Lower lobe of right lung (tissue), 2 donors: ENCODE measurements around the gene HEATR5A. TPM values are rescaled to one million over a fixed set of nuclear protein-coding genes. Genes with fewer than 3 reads are reported as not detected.

Experiments
- ATAC-seq, 2 donors: fragments of 200-7000 bp; cut with Tn5 transposase; one replicate each; pipeline ENCODE4 v1.9.1; 2020 to 2022; ENCODE audit warnings: mild to moderate bottlenecking in 2 of 2, moderate library complexity in 2 of 2
- DNase-seq: peaks from one replicate; pipeline ENCODE4 v3.0.0-alpha.2; 2020
- H3K27ac ChIP-seq: fragments of 200-600 bp; one replicate; pipeline ENCODE4 v1.8.0; 2022
- H3K27me3 ChIP-seq: fragments of 200-600 bp; one replicate; pipeline ENCODE4 v1.8.0; 2022; ENCODE audit warnings: low read depth
- H3K36me3 ChIP-seq: fragments of 200-600 bp; one replicate; pipeline ENCODE4 v1.8.0; 2022; ENCODE audit warnings: mild to moderate bottlenecking
- H3K4me1 ChIP-seq: fragments of 200-600 bp; one replicate; pipeline ENCODE4 v1.8.0; 2022
- H3K4me3 ChIP-seq: fragments of 200-600 bp; one replicate; pipeline ENCODE4 v1.8.0; 2022; ENCODE audit warnings: mild to moderate bottlenecking
- H3K9me3 ChIP-seq: fragments of 200-600 bp; one replicate; pipeline ENCODE4 v1.8.0; 2022
- intact Hi-C: fragments of 100-400 bp; cut with DNase I; formaldehyde crosslinking; loops from one replicate; pipeline ENCODE4 v1.11.0; 2022
- total RNA-seq: library from RNA; stranded (reverse); fragmentation: NEBNext Ultra II Directional; extraction: Animal tissue kit (Norgen Biotek cat#: 25700); gene quantifications from one replicate; pipeline ENCODE4 v1.2.1, GENCODE V29; 2021
- TF ChIP-seq, protein P1 (sequence below): fragments of 200-600 bp; IDR thresholded peaks from one replicate; pipeline ENCODE4 v1.8.0; 2022; ENCODE audit warnings: antibody characterized with exemption, mild to moderate bottlenecking
- donor health status: DM: no; HTN: yes; CAD: no; lungs with severe emphysema.

HEATR5A gene
- total RNA-seq, 1 donor from 2014 or later = 41.6 TPM

DNA sequence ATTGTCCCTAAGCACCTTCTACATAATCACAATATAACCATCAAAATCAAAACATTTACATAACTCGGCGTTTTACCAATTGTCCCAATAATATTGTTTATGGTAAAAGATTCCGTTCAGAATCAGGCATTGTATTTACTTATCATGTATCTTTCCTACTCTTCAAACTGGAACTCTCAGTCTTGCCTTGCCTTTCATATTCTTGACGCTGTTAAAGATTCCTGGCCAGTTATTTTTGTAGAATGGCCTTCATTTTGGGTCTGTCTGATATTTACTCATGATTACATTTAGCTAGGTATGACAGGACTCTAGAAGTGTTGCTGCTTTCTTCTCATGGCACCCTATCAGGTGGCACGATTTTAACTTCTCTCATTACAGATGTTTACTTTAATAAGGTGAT, 850 bp upstream of the HEATR5A start:
- ATAC-seq (no peak), DNase-seq (no peak)
- Histone ChIP-seq H3K4me1 (peaks cover 34% of the 10 kb centered on the region), H3K27ac (no peak overlapping the region), H3K4me3 (no peak overlapping the region), H3K36me3 (no peaks in the 10 kb centered on the region), H3K27me3 (no peaks in the 10 kb centered on the region), H3K9me3 (no peaks in the 10 kb centered on the region)
- TF ChIP-seq, protein P1, sequence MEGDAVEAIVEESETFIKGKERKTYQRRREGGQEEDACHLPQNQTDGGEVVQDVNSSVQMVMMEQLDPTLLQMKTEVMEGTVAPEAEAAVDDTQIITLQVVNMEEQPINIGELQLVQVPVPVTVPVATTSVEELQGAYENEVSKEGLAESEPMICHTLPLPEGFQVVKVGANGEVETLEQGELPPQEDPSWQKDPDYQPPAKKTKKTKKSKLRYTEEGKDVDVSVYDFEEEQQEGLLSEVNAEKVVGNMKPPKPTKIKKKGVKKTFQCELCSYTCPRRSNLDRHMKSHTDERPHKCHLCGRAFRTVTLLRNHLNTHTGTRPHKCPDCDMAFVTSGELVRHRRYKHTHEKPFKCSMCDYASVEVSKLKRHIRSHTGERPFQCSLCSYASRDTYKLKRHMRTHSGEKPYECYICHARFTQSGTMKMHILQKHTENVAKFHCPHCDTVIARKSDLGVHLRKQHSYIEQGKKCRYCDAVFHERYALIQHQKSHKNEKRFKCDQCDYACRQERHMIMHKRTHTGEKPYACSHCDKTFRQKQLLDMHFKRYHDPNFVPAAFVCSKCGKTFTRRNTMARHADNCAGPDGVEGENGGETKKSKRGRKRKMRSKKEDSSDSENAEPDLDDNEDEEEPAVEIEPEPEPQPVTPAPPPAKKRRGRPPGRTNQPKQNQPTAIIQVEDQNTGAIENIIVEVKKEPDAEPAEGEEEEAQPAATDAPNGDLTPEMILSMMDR = no peak
- intact Hi-C loops = no loop called here

GRCh38 chr14:31419967-31420318, 407 bp downstream of the HEATR5A start:
- H3K27me3 ChIP-seq = no peaks in the 10 kb centered on the region
- peak; percentile 92 to 94 for ATAC-seq
- peak overlapping the region; percentile 90 for H3K27ac ChIP-seq
- H3K36me3 ChIP-seq = no peaks in the 10 kb centered on the region
- TF ChIP-seq, protein P1 = no peak
- peak overlapping the region; percentile 96 for H3K4me3 ChIP-seq
- intact Hi-C loops = no loop called here
- peaks cover 35% of the 10 kb centered on the region for H3K4me1 ChIP-seq
- no peaks in the 10 kb centered on the region for H3K9me3 ChIP-seq
- peak; percentile 89 for DNase-seq

DNA sequence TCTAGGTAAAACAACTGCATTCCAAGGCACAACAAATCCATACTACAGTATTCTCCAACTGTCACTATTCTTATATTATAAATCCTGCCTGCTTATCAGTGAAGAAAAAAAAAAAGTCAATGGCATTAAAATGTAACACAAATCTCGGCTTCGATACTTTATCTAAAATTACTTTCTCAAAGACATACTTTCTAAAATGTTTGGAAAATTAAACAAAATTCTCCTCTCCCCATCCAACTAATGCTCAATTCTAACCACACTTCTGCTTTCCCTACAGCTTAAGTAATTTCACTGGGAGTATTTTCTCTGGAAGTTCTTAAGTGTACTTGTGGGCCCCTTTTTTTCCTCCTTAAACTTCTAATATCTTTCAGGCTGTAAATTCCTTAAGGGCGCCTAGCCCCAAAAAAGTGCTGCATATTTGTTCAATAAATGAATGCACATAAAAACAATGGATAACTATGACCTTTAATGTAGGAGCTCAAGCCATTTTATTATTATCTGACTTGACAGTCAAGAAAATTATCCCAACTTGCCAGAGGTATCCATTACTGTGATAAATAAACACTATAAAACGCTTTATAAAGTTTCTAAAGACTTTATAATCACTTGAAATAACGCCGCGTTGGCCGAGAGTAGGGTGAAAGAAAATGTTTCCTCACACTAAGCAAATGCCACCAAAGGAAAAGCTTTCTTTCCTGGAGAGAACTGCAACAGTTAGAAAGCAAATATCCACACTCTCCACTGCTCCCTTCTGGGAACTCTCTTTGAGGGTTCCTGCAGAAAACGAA, 977 bp downstream of the HEATR5A start:
- intact Hi-C loops = no loop called here
- no peak for ATAC-seq
- Histone ChIP-seq H3K4me3 (peak overlapping the region; percentile 96), H3K27me3 (no peaks in the 10 kb centered on the region), H3K4me1 (peaks cover 41% of the 10 kb centered on the region), H3K36me3 (no peaks in the 10 kb centered on the region), H3K27ac (peak overlapping the region; percentile 90), H3K9me3 (no peaks in the 10 kb centered on the region)
- TF ChIP-seq, protein P1 = no peak
- no peak for DNase-seq

GRCh38 chr14:31418440-31418839, 1.9 kb downstream of the HEATR5A start:
- Histone ChIP-seq H3K4me3 (no peak overlapping the region), H3K9me3 (no peaks in the 10 kb centered on the region), H3K36me3 (no peaks in the 10 kb centered on the region), H3K4me1 (peaks cover 49% of the 10 kb centered on the region), H3K27me3 (no peaks in the 10 kb centered on the region), H3K27ac (peak overlapping the region; percentile 90)
- intact Hi-C loops = no loop called here
- TF ChIP-seq, protein P1 = no peak
- no peak for ATAC-seq
- DNase-seq = no peak

GRCh38 chr14:31414190-31414833, 6.0 kb downstream of the HEATR5A start:
- intact Hi-C loops = no loop called here
- no peaks in the 10 kb centered on the region for H3K9me3 ChIP-seq
- H3K4me1 ChIP-seq = peaks cover 67% of the 10 kb centered on the region
- TF ChIP-seq, protein P1 = no peak
- no peaks in the 10 kb centered on the region for H3K27me3 ChIP-seq
- DNase-seq = no peak
- no peak overlapping the region for H3K4me3 ChIP-seq
- H3K27ac ChIP-seq = no peak overlapping the region
- no peaks in the 10 kb centered on the region for H3K36me3 ChIP-seq
- no peak for ATAC-seq
